GM12878 (cell line): ENCODE data around the gene CDK5RAP3. TPM values are rescaled to one million over a fixed set of nuclear protein-coding genes. Genes with fewer than 3 reads are reported as not detected.
A peak's percentile ranks its signal among the peaks of the same experiment; 100 is the strongest.

Source experiments
- ATAC-seq: fragments of 200-7000 bp; cut with Tn5 transposase; 3 replicates; pipeline ENCODE4 v1.9.1; 2020; ENCODE audit warnings: mild to moderate bottlenecking, moderate library complexity
- BruUV-seq: library from RNA; stranded (reverse); fragments of 400-500 nt; replicated peaks from 2 replicates; lab custom pipeline; 2021; lab: Mats Ljungman, UMichigan
- CTCF ChIA-PET: fragments of 300-600 bp; sonication (Branson Sonifier 250); formaldehyde crosslinking; extraction: SDS; loops from one replicate; lab custom pipeline; 2021; ENCODE audit warnings: inconsistent platforms; lab: Yijun Ruan, JAX
- POLR2A ChIA-PET: fragments of 350-600 bp; formaldehyde crosslinking; extraction: SDS; loops from one replicate; lab custom pipeline; 2021; ENCODE audit warnings: inconsistent platforms; lab: Charles Lee
- RAD21 ChIA-PET: fragments of 300-600 bp; sonication (Branson Sonifier 250); formaldehyde crosslinking; loops from one replicate; lab custom pipeline; 2023; ENCODE audit warnings: antibody characterized with exemption; ENCODE audit not compliant: unreplicated experiment; lab: Charles Lee
- SMC1A ChIA-PET: fragments of 300-600 bp; sonication (Branson Sonifier 250); formaldehyde crosslinking; loops from one replicate; lab custom pipeline; 2023; ENCODE audit not compliant: unreplicated experiment, uncharacterized antibody; lab: Charles Lee
- DNase-seq: peaks from one replicate; pipeline ENCODE4 v3.0.0-alpha.2; 2011; ENCODE audit warnings: low read depth, low spot score
- FAIRE-seq: peaks from 3 replicates; lab custom pipeline; 2011; peaks lifted over from hg19 to GRCh38; lab: Jason Lieb, UNC
- H2AFZ ChIP-seq: 2 replicates; pipeline ENCODE4 v1.6.0; 2011; ENCODE audit warnings: low read depth, low read length, control low read depth; ENCODE audit not compliant: control insufficient read depth
- H3K27ac ChIP-seq: 2 replicates; pipeline ENCODE4 v1.5.1; 2011; ENCODE audit warnings: control low read depth; ENCODE audit not compliant: control insufficient read depth, insufficient read depth
- H3K27me3 ChIP-seq, 2 experiments: replicated peaks in 1 of 2; 2 replicates each; pipeline versions ENCODE4 v1.6.0 to v1.6.1; 2011; ENCODE audit warnings: low read length in 1 of 2; ENCODE audit not compliant: control insufficient read depth in 2 of 2, insufficient read depth in 2 of 2
- H3K36me3 ChIP-seq, 2 experiments: 2 replicates each; pipeline ENCODE4 v1.5.1; 2011; ENCODE audit warnings: low read length in 1 of 2; ENCODE audit not compliant: control insufficient read depth in 2 of 2, insufficient read depth in 2 of 2
- H3K4me1 ChIP-seq: 2 replicates; pipeline ENCODE4 v1.6.1; 2011; ENCODE audit warnings: mild to moderate bottlenecking, low read length, moderate library complexity, mixed read lengths; ENCODE audit not compliant: control insufficient read depth, insufficient read depth
- H3K4me2 ChIP-seq: 2 replicates; pipeline ENCODE4 v1.6.0; 2011; ENCODE audit warnings: control low read depth; ENCODE audit not compliant: control insufficient read depth, insufficient read depth
- H3K4me3 ChIP-seq: fragments of 200-600 bp; sonication (generic); 2 replicates; pipeline ENCODE4 v1.5.1; 2016
- H3K79me2 ChIP-seq: 2 replicates; pipeline ENCODE4 v1.6.0; 2011; ENCODE audit warnings: low read length; ENCODE audit not compliant: control insufficient read depth, insufficient read depth
- H3K9ac ChIP-seq: 2 replicates; pipeline ENCODE4 v1.8.0; 2011; ENCODE audit warnings: low read length, control low read depth, mixed read lengths; ENCODE audit not compliant: control insufficient read depth, insufficient read depth
- H3K9me3 ChIP-seq: replicated peaks from 3 replicates; pipeline ENCODE4 v1.5.1; 2011; ENCODE audit warnings: mild to moderate bottlenecking, low read length; ENCODE audit not compliant: control insufficient read depth, insufficient read depth
- H4K20me1 ChIP-seq: 2 replicates; pipeline ENCODE4 v1.6.0; 2011; ENCODE audit not compliant: control insufficient read depth, insufficient read depth
- CTCF ChIP-seq, 3 experiments: IDR thresholded peaks in 2 of 3; conservative IDR thresholded peaks in 1 of 3; 2 replicates each; pipeline ENCODE4 v1.5.1; 2011; ENCODE audit warnings: low read depth in 3 of 3, low read length in 3 of 3, mild to moderate bottlenecking in 3 of 3, control low read depth in 2 of 3, moderate library complexity in 2 of 3, inconsistent platforms in 1 of 3, mixed read lengths in 1 of 3; ENCODE audit not compliant: control insufficient read depth in 2 of 3, insufficient read depth in 1 of 3; ENCODE audit errors: extremely low read depth in 1 of 3
- NFYB ChIP-seq: IDR thresholded peaks from 2 replicates; pipeline ENCODE4 v1.6.1; 2011; ENCODE audit warnings: low read depth, mild to moderate bottlenecking, low read length, improper control_type of control experiment, moderate library complexity; ENCODE audit not compliant: insufficient read depth
- WGBS: methylation state at CpG from one replicate; pipeline ENCODE4 v1.1.6; 2016; ENCODE audit warnings: low lambda C conversion rate; ENCODE audit not compliant: insufficient replicate concordance, insufficient coverage; ENCODE audit errors: missing lambda C conversion rate; 5-methylcytosine and 5-hydroxymethylcytosine counted together
- in situ Hi-C: fragments of 300-500 bp; cut with MboI; formaldehyde crosslinking; loops from 9 replicates; pipeline ENCODE4 v1.14.3; 2018; ENCODE audit warnings: mixed read lengths
- intact Hi-C: fragments of 100-400 bp; cut with micrococcal nuclease; formaldehyde crosslinking; loops from one replicate; pipeline ENCODE4 v1.14.2; 2022; ENCODE audit not compliant: unreplicated experiment
- polyA plus RNA-seq, 11 experiments: library from polyadenylated mRNA; depleted of rRNA in 4 of 11; unstranded in 6 of 11; stranded (reverse) in 5 of 11; fragments of >200 nt; fragmentation: Nextera tagmentation in 4 of 11; fragmentation: Illumina TruSeq in 1 of 11; extraction: Ambion mirVana in 4 of 11; extraction: Trizol in 1 of 11; gene quantifications; 1 replicate in 1 of 11; 2 replicates in 10 of 11; pipeline versions ENCODE4 v1.2.1 to v1.2.3, GENCODE V29; 2011 to 2016; ENCODE audit warnings: inconsistent platforms in 2 of 11, missing spikeins in 2 of 11, low read depth in 1 of 11
- total RNA-seq, 4 experiments: library from RNA; depleted of rRNA in 3 of 4; stranded (reverse); fragments of >200 nt in 3 of 4; fragmentation: Illumina TruSeq in 1 of 4; extraction: Trizol in 1 of 4; gene quantifications; 2 replicates each; pipeline versions ENCODE4 v1.2.1 to v1.2.3, GENCODE V29; 2013 to 2021

The CDK5RAP3 gene
- total and polyA plus RNA-seq, 10 of the 15 experiments (the other 5 are each of a cell fraction or from before 2014, with no cell fraction given), result 69.4 to 237 (median 160) TPM

- intact Hi-C loops (no loop called here), in situ Hi-C loops (no loop called here)
- Histone ChIP-seq H3K4me2 (no peak overlapping the region), H4K20me1 (no peaks in the 10 kb centered on the region), H3K36me3 (peaks cover 18 to 38% of the 10 kb centered on the region in 2 experiments), H3K9me3 (no peaks in the 10 kb centered on the region), H3K4me3 (no peak overlapping the region), H2AFZ (no peak overlapping the region), H3K27ac (no peak overlapping the region), H3K9ac (no peak overlapping the region), H3K27me3 (no peaks in the 10 kb centered on the region), H3K4me1 (peaks cover 11% of the 10 kb centered on the region), H3K79me2 (peaks cover 20% of the 10 kb centered on the region)
- TF ChIP-seq CTCF (IDR thresholded peaks at IDR 0.05 in 2 of 3, conservative IDR thresholded peaks at IDR 0.05 in 1 of 3; ENCODE audit: control insufficient read depth in 2 of 3, extremely low read depth in 1 of 3, insufficient read depth in 1 of 3, low read depth in 3 of 3, low read length in 3 of 3) (0 out of 6 replicates have a peak, but pooled peaks of 1 of the 3 experiments have one; percentile 8), NFYB (no peak)
- CTCF ChIA-PET, result interaction anchor here (1.3 to 14.3 kb wide), 7 partner anchors 25 to 133 kb away, joined by 3 to 463 read pairs (median 4); partner anchors contain the start of genes NFE2L1 and PNPO
- RAD21 ChIA-PET, result interaction anchor here (2.1 to 4.5 kb wide), 2 partner anchors 25 to 42 kb away, joined by 19 to 30 read pairs; no protein-coding TSS in a partner anchor
- POLR2A ChIA-PET, result interaction anchor here (0.6 to 2.0 kb wide), 3 partner anchors 20 to 43 kb away, joined by 3 to 10 read pairs (median 10); no protein-coding TSS in a partner anchor
- SMC1A ChIA-PET, result interaction anchor here (0.7 to 17.2 kb wide), 5 partner anchors 27 to 133 kb away, joined by 3 to 332 read pairs (median 3); no protein-coding TSS in a partner anchor
- 91% methylated on average over 15 of the region's 15 CpGs for WGBS
- TSS peak; percentile 38 for BruUV-seq
- ATAC-seq (no peak), FAIRE-seq (no peak), DNase-seq (no peak)
These were observed 4.4 kb downstream of the CDK5RAP3 start for GRCh38 chr17:47975189-47975822.
